Vagina (tissue), 2 donors: ENCODE measurements around the gene MDK.

ENCODE experiments used
- CTCF ChIP-seq, 3 experiments: fragments of 450-650 bp in 2 of 3; fragments of 200-600 bp in 1 of 3; sonication (generic) in 1 of 3; IDR thresholded peaks; one replicate each; pipeline ENCODE4 v1.5.1; 2017 to 2019; ENCODE audit warnings: antibody characterized with exemption in 3 of 3, mild to moderate bottlenecking in 2 of 3, moderate library complexity in 2 of 3
- POLR2A ChIP-seq, 2 donors: fragments of 450-650 bp; IDR thresholded peaks; one replicate each; pipeline ENCODE4 v1.6.1; 2017; ENCODE audit warnings: antibody characterized with exemption in 2 of 2, mild to moderate bottlenecking in 2 of 2, moderate library complexity in 2 of 2

DNA sequence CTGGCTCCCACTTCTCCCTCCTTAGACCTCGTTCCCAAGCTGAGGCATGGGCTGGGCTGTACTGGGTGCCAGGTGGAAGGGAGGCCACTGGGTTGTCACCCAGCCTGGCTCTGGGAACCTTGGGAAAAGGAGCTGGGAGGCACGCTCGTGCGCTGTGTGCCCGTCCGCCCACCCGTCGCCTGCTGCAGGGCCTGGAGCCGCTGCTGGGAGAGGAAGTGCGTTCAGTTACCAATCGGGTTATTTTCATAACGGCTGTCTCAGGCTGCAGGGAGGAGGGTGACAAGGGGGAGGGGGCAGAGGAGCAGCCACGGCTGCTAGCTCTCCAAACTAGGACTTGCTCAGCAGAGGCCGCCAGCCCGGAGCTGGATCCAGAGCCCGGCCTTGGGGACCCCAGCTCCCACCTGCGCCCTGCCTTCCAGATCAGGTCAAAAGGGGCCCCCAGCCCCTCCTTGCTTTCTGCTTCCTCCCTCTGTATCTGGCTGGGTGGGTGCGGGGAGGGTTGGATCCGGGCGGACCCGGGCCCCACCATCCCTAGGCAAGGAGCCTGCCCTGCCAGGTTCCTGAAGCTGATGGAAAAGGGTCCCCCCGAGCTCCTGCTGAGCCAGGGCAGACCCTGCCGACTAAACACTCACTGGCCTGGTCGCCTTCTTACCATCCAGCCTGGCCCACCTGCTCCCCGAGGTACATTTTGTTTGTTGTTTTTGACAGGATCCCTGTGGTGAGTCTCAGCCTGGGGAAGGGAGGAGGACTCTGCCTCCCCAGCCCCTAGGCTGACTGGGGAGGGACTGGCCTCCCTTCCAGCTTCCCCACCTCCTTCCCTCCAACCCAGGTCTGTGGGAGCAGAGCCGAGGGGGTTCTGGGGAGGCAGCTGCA lies 19.9 kb upstream of the MDK start:
- TF ChIP-seq CTCF (IDR thresholded peaks at IDR 0.05): no peak
- no peak for TF ChIP-seq POLR2A (IDR thresholded peaks at IDR 0.05)
